Upper lobe of right lung (tissue), 1 donor: ENCODE measurements around the gene CYP24A1. TPM values are rescaled to one million over a fixed set of nuclear protein-coding genes. Genes with fewer than 3 reads are reported as not detected.
A peak's percentile ranks its signal among the peaks of the same experiment; 100 is the strongest.

ENCODE experiments used
- ATAC-seq: fragments of 200-7000 bp; cut with Tn5 transposase; one replicate; pipeline ENCODE4 v1.9.1; 2020; ENCODE audit warnings: mild to moderate bottlenecking, moderate library complexity
- DNase-seq: peaks from one replicate; pipeline ENCODE4 v3.0.0-alpha.2; 2020
- H3K27ac ChIP-seq: fragments of 200-600 bp; one replicate; pipeline ENCODE4 v1.8.0; 2022
- H3K27me3 ChIP-seq: fragments of 200-600 bp; one replicate; pipeline ENCODE4 v1.8.0; 2022; ENCODE audit warnings: mild to moderate bottlenecking
- H3K36me3 ChIP-seq: fragments of 200-600 bp; one replicate; pipeline ENCODE4 v1.8.0; 2022
- H3K4me1 ChIP-seq: fragments of 200-600 bp; one replicate; pipeline ENCODE4 v1.8.0; 2022
- H3K4me3 ChIP-seq: fragments of 200-600 bp; one replicate; pipeline ENCODE4 v1.8.0; 2022; ENCODE audit warnings: mild to moderate bottlenecking
- H3K9me3 ChIP-seq: fragments of 200-600 bp; one replicate; pipeline ENCODE4 v1.8.0; 2022
- CTCF ChIP-seq: fragments of 200-600 bp; IDR thresholded peaks from one replicate; pipeline ENCODE4 v1.8.0; 2022; ENCODE audit warnings: antibody characterized with exemption
- intact Hi-C: fragments of 100-400 bp; cut with DNase I; formaldehyde crosslinking; loops from one replicate; pipeline ENCODE4 v1.11.0; 2022
- total RNA-seq: library from RNA; stranded (reverse); fragmentation: NEBNext Ultra II Directional; extraction: Animal tissue kit (Norgen Biotek cat#: 25700); gene quantifications from one replicate; pipeline ENCODE4 v1.2.1, GENCODE V29; 2021
- donor health status: DM: no; HTN: yes; CAD: no; lungs with severe emphysema.

CYP24A1 gene
- total RNA-seq, 1 donor from 2014 or later: 0.17 TPM

DNA sequence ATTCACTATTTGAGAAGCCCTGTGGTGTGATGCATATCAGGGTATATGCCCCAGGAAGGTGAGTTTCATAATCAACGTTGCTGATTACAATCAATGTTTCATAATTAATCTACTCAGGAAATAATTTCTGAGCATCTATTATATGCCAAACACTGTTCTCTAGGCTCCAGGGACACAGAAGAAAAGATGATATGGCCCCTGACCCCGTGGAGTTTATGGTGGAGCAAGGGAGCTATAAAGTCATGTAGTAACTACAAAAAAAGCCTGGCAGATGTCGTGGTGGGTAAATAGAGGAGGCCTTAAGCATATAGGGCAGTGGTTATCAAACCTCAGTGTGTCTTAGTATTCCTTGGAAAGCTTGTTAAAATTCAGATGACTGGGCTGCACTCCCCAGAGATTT lies 63.3 kb downstream of the CYP24A1 start:
- no peak overlapping the region for H3K27ac ChIP-seq
- H3K27me3 ChIP-seq: no peaks in the 10 kb centered on the region
- H3K9me3 ChIP-seq: no peaks in the 10 kb centered on the region
- H3K36me3 ChIP-seq: no peaks in the 10 kb centered on the region
- no peak for ATAC-seq
- DNase-seq: no peak
- TF ChIP-seq CTCF: no peak
- no peak overlapping the region for H3K4me3 ChIP-seq
- H3K4me1 ChIP-seq: no peaks in the 10 kb centered on the region
- intact Hi-C loops: no loop called here

- no peak overlapping the region for H3K27ac ChIP-seq
- intact Hi-C loops: no loop called here
- no peak for ATAC-seq
- H3K4me1 ChIP-seq: no peaks in the 10 kb centered on the region
- DNase-seq: no peak
- no peak for TF ChIP-seq CTCF
- no peaks in the 10 kb centered on the region for H3K9me3 ChIP-seq
- no peaks in the 10 kb centered on the region for H3K27me3 ChIP-seq
- no peak overlapping the region for H3K4me3 ChIP-seq
- H3K36me3 ChIP-seq: no peaks in the 10 kb centered on the region
Observed at GRCh38 chr20:54110041-54110440, 63.7 kb downstream of the CYP24A1 start.

DNA sequence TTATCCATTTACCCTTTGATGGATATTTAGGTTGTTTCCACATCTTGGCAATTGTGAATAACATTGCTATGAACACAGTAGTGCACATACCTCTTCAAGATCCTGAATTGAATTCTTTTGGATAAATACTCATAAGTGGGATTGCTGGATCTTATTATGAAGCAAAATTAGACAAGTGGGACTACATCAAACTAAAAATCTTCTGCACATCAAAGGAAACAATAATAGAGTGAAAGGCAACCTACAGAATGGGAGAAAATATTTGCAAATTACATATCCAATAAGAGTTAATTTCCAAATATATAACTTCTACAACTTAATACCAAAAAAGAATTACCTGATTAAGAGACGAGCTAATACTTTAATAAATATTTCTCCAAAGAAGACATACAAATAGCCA lies 65.0 kb downstream of the CYP24A1 start:
- TF ChIP-seq CTCF: no peak
- Histone ChIP-seq H3K36me3 (no peaks in the 10 kb centered on the region), H3K9me3 (no peaks in the 10 kb centered on the region), H3K27me3 (no peaks in the 10 kb centered on the region), H3K4me3 (no peak overlapping the region), H3K4me1 (no peaks in the 10 kb centered on the region), H3K27ac (no peak overlapping the region)
- ATAC-seq: no peak
- DNase-seq: no peak
- intact Hi-C loops: no loop called here

DNA sequence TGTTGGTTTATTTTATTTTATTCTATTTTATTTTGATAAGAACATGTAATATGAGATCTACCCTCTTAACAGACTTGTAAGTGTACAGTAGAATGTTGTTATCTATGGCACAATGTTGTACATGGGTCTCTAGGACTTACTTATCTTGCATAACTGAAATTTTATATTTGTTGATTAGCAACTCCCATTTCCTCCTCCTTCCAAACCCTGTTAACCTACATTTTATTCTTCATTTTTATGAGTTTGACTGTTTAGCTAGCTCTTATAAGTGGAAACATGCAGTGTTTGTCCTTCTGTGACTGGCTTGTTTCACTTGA lies 65.5 kb downstream of the CYP24A1 start:
- ATAC-seq (peak; percentile 40), DNase-seq (no peak)
- H3K36me3 ChIP-seq: no peaks in the 10 kb centered on the region
- H3K4me1 ChIP-seq: no peaks in the 10 kb centered on the region
- no peaks in the 10 kb centered on the region for H3K27me3 ChIP-seq
- intact Hi-C loops: no loop called here
- no peak overlapping the region for H3K4me3 ChIP-seq
- H3K9me3 ChIP-seq: no peaks in the 10 kb centered on the region
- H3K27ac ChIP-seq: no peak overlapping the region
- TF ChIP-seq CTCF: no peak

- H3K27ac ChIP-seq: no peak overlapping the region
Observed at GRCh38 chr20:54107600-54108325, 66.0 kb downstream of the CYP24A1 start.

More at GRCh38 chr20:54107600-54108325, 66.0 kb downstream of the CYP24A1 start:
- no peaks in the 10 kb centered on the region for H3K27me3 ChIP-seq
- H3K9me3 ChIP-seq: no peaks in the 10 kb centered on the region
- no peaks in the 10 kb centered on the region for H3K4me1 ChIP-seq
- DNase-seq (no peak), ATAC-seq (peak; percentile 54)
- no peak overlapping the region for H3K4me3 ChIP-seq
- H3K36me3 ChIP-seq: no peaks in the 10 kb centered on the region
- intact Hi-C loops: no loop called here
- TF ChIP-seq CTCF: no peak
